Choroid plexus epithelial cell (primary cell): Measurements from ENCODE around the gene ERN1.

ENCODE experiments used
- DNase-seq: peaks from one replicate; pipeline ENCODE4 v3.0.0-alpha.2; 2010; ENCODE audit warnings: low read depth
- H3K4me3 ChIP-seq: 2 replicates; pipeline ENCODE4 v1.5.1; 2011; ENCODE audit warnings: low read depth, mild to moderate bottlenecking, control low read depth, low read length, moderate library complexity
- TF ChIP-seq, protein P1 (sequence below): conservative IDR thresholded peaks from 2 replicates; pipeline ENCODE4 v1.5.1; 2011; ENCODE audit warnings: low read depth, mild to moderate bottlenecking, control low read depth, inconsistent platforms, low read length, moderate library complexity

The ERN1 gene

DNA sequence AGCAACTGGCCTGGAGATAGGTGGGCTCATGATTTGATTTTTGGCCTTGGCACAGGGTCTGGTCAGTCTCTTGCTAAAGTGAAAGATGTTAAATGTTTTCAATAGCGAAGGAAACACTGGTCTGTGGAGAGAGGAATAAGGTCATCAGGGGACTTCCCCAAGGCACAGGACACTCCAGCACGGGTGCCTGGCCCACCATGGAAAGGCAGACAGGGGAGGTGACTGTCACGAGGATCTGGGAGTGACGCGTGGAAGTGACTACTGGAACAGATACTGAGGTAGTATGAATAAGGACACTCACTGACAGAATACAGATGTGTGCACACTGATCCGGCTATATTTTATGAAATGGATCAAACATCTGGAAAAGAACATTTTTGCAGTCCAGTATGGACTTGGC lies 92.8 kb downstream of the ERN1 start:
- DNase-seq = no peak
- TF ChIP-seq, protein P1, sequence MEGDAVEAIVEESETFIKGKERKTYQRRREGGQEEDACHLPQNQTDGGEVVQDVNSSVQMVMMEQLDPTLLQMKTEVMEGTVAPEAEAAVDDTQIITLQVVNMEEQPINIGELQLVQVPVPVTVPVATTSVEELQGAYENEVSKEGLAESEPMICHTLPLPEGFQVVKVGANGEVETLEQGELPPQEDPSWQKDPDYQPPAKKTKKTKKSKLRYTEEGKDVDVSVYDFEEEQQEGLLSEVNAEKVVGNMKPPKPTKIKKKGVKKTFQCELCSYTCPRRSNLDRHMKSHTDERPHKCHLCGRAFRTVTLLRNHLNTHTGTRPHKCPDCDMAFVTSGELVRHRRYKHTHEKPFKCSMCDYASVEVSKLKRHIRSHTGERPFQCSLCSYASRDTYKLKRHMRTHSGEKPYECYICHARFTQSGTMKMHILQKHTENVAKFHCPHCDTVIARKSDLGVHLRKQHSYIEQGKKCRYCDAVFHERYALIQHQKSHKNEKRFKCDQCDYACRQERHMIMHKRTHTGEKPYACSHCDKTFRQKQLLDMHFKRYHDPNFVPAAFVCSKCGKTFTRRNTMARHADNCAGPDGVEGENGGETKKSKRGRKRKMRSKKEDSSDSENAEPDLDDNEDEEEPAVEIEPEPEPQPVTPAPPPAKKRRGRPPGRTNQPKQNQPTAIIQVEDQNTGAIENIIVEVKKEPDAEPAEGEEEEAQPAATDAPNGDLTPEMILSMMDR = no peak
- no peak overlapping the region for H3K4me3 ChIP-seq

DNA sequence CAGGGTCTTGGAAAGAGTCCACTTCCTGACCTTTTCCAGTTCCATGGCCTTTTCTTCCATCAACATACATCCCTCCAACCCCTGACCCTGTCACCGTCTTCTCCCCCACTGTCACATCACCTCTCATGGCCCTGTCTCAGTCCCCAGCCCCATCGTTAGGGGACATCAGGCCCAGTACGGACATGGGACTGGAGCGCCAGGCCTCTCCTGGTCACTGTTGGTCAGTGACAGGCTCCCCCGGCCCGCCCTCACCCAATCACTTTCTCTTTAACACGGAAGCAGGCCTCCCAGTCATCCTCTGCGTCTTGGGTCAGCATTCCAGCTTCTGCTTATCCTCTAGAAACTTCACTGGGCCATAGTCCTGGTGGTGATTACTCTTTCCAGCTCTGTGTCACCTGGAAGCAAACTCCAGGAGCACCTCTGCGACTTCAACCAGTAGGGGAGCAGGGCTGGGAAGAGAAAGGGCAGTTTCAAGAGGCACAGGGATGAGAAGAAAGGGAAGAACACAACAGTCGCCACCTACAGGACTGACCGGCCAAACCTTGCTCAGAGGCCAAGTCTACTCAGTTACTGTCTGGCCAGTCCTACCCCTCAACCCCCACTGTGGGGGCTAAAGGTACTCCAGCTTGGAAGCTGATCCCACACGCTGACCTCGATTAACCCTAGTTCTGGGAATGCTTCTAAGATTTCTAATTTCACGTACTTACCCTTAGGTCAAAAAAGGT lies 93.6 kb downstream of the ERN1 start:
- H3K4me3 ChIP-seq = no peak overlapping the region
- TF ChIP-seq, protein P1 = peak; percentile 32

DNA sequence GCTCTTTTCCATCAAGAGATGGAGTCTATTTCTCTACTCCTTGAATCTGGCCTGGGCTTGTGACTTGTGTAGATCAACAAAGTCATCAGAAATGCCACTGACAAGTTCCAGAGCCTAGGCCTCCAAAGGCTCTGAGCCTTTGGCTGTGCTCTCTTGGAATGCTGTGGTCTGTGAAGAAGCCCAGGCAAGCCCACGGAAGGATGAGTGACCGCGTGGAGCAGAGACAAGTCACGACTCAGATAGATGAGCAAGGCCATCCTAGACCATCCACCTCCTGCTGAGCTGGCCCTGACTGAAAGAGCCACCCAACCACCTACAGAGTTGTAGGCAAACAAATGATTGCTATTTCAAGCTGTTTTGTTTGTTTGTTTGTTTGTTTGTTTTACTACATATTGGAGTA lies 97.9 kb downstream of the ERN1 start:
- TF ChIP-seq, protein P1 = no peak
- no peak for DNase-seq
- no peak overlapping the region for H3K4me3 ChIP-seq

More for the DNA sequence above, 93.6 kb downstream of the ERN1 start:
- no peak for DNase-seq

DNA sequence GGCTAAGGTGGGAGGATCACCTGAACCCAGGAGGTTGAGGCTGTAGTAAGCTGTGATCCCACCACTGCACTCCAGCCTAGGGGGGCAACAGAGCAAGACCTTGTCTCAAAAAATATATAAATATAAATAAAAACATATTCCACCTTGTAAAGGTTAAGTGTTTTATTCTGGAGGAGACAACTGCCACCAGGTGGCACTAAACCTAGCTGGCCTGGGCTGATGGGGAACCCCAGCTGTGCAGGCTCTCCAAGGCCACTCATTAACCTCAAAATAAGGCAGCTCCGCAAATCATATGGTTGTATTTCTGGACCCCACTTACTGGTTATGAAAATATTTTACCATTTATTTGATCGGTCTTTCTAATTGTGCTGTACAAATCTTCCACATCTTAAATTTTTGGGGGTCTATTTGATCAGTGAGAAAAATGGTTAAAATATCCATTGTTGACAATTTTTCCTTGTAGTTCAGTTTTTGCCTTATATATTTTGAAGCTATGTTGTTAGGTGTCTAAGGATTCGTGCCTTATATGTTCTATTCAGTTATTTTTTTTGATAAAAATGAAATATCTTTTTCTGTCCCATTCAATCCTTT lies 101.0 kb downstream of the ERN1 start:
- peak; percentile 83 for DNase-seq
- no peak overlapping the region for H3K4me3 ChIP-seq
- TF ChIP-seq, protein P1 = peak; percentile 83

DNA sequence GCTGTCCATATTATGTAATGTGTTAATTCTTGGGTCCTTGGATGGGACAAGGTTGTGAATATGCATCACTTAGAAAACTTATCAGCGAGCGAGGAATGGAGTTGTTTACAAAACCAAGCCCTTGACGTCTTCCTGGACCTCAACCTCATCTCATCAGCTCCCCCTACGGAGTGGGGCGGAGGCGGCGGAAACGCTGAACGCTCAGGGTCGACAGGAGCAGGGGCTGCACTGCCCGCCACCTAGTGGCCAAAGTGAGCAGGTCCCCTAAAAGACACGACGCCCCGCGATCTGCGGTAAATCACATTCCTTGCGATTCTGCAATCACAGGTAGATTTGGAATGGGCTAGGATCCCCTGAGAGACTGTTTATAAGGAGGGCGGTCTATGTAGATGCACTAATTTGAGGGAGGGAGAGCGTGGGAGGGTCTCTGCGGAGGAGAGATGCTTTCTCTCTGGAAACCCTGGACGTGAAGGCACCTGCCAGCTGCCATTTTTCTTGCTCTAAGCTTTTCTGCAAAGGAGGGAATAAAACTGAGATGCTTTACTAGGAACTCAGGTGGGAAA lies 104.1 kb downstream of the ERN1 start:
- TF ChIP-seq, protein P1 = peak; percentile 90
- DNase-seq = peak; percentile 79
- H3K4me3 ChIP-seq = no peak overlapping the region

DNA sequence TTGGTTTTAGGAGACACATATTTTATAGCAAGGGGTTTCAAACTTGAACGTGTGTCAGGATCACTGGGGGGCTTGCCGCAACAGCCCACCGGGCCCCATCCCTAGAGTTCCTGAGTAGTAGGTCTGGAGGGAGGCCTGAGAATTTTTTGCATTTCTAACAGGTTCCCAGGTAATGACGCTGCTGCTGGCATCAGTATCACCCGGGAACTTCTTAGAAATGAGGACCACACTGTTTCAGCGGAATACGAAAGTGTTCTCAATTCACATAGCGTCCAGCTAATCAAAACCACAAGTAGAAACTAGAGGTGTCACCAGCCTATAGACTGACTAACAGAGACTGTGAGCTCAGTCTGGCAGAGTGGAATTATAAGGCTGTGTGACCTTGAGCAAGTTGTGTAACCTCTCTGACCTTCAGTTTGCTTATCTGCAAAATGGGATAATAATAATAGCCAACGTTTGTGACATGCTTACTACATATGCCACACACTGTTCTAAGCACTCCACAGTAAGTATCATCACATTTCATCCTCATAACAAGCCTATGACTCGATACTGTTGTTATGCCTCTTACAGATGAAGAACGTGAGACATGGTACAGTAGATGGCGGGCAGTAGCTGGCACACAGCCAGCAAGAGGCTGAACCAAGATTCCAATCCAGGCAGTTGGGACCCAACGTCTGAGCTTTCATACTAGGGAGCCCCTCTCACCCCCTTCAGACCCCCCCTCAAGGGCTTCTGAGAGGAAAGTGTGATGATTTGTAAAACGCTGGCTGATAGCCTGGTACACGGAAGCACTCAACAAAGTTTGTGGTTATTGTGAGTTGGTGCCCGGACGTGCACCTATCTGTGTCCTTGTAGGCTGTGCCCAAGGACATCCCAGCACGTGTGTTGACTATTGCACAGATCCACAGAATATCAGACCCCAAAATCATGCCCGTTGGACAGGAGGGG lies 104.9 kb downstream of the ERN1 start:
- TF ChIP-seq, protein P1 = no peak
- peak; percentile 30 for DNase-seq
- H3K4me3 ChIP-seq = no peak overlapping the region
